GM23338 (cell line): ENCODE data around the gene CCDC194. TPM values are rescaled to one million over a fixed set of nuclear protein-coding genes. Genes with fewer than 3 reads are reported as not detected.

ENCODE experiments used
- ATAC-seq: fragments of 200-7000 bp; cut with Tn5 transposase; 3 replicates; pipeline ENCODE4 v1.9.1; 2020
- DNase-seq: peaks from one replicate; pipeline ENCODE4 v3.0.0-alpha.2; 2015; ENCODE audit warnings: low spot score
- H2AFZ ChIP-seq: fragments of 200-600 bp; sonication (generic); 2 replicates; pipeline ENCODE4 v1.8.0; 2016; ENCODE audit warnings: antibody characterized with exemption, mild to moderate bottlenecking, moderate library complexity
- H3F3A ChIP-seq: fragments of 200-600 bp; sonication (generic); replicated peaks from 2 replicates; pipeline ENCODE4 v1.8.0; 2017; ENCODE audit warnings: antibody characterized with exemption, mixed run types, low read depth
- H3K27ac ChIP-seq: fragments of 200-600 bp; sonication (generic); 2 replicates; pipeline ENCODE4 v1.6.1; 2016; ENCODE audit warnings: low read depth
- H3K27me3 ChIP-seq: fragments of 200-600 bp; sonication (generic); 2 replicates; pipeline ENCODE4 v1.8.0; 2016; ENCODE audit warnings: mild to moderate bottlenecking, mixed run types, moderate library complexity; ENCODE audit not compliant: insufficient read depth
- H3K36me3 ChIP-seq: fragments of 200-600 bp; sonication (generic); 2 replicates; pipeline ENCODE4 v1.8.0; 2016; ENCODE audit warnings: mild to moderate bottlenecking; ENCODE audit not compliant: insufficient read depth
- H3K4me1 ChIP-seq: fragments of 200-600 bp; sonication (generic); 2 replicates; pipeline ENCODE4 v1.8.0; 2016; ENCODE audit warnings: mild to moderate bottlenecking, moderate library complexity; ENCODE audit not compliant: insufficient read depth
- H3K4me2 ChIP-seq: fragments of 200-600 bp; sonication (generic); 2 replicates; pipeline ENCODE4 v1.7.1; 2017; ENCODE audit warnings: mixed run types
- H3K4me3 ChIP-seq: fragments of 200-600 bp; sonication (generic); 2 replicates; pipeline ENCODE4 v1.6.1; 2016; ENCODE audit warnings: mixed run types
- H3K79me2 ChIP-seq: fragments of 200-600 bp; sonication (generic); replicated peaks from 2 replicates; pipeline ENCODE4 v1.8.0; 2017; ENCODE audit warnings: mild to moderate bottlenecking; ENCODE audit not compliant: insufficient read depth
- H3K9me2 ChIP-seq: fragments of 200-600 bp; sonication (generic); 2 replicates; pipeline ENCODE4 v1.8.0; 2017; ENCODE audit not compliant: insufficient read depth
- H4K20me1 ChIP-seq: fragments of 200-600 bp; sonication (generic); replicated peaks from 2 replicates; pipeline ENCODE4 v1.8.0; 2017; ENCODE audit warnings: mild to moderate bottlenecking; ENCODE audit not compliant: insufficient read depth
- H3K27ac Mint-ChIP-seq: 2 replicates; pipeline ENCODE4 v1.8.0; 2020; ENCODE audit warnings: inconsistent platforms, mild to moderate bottlenecking, moderate library complexity, mixed read lengths
- H3K27me3 Mint-ChIP-seq: 3 replicates; pipeline ENCODE4 v1.8.0; 2022; ENCODE audit warnings: low read depth, mild to moderate bottlenecking, moderate library complexity, mixed read lengths, inconsistent platforms; ENCODE audit not compliant: insufficient read depth, poor library complexity
- H3K36me3 Mint-ChIP-seq: 3 replicates; pipeline ENCODE4 v1.8.0; 2021; ENCODE audit warnings: low read depth, mild to moderate bottlenecking, inconsistent platforms, moderate library complexity, mixed read lengths
- H3K4me1 Mint-ChIP-seq: 3 replicates; pipeline ENCODE4 v1.8.0; 2020; ENCODE audit warnings: mild to moderate bottlenecking, inconsistent platforms, mixed read lengths
- H3K4me3 Mint-ChIP-seq: 3 replicates; pipeline ENCODE4 v1.8.0; 2021; ENCODE audit warnings: moderate library complexity, mild to moderate bottlenecking, inconsistent platforms, mixed read lengths
- H3K9me3 Mint-ChIP-seq: 3 replicates; pipeline ENCODE4 v1.8.0; 2020; ENCODE audit warnings: moderate library complexity, mild to moderate bottlenecking, inconsistent platforms, mixed read lengths
- CREB1 ChIP-seq: fragments of 250-450 bp; sonication (Bioruptor Pico); IDR thresholded peaks from 2 replicates; pipeline ENCODE4 v1.5.0; 2020; ENCODE audit warnings: low read depth, mild to moderate bottlenecking, moderate library complexity
- EZH2phosphoT487 ChIP-seq: fragments of 200-600 bp; sonication (generic); IDR thresholded peaks from one replicate; pipeline ENCODE4 v1.8.1; 2018; ENCODE audit warnings: antibody characterized with exemption; ENCODE audit not compliant: unreplicated experiment
- POLR2AphosphoS5 ChIP-seq: IDR thresholded peaks from 2 replicates; pipeline ENCODE4 v1.6.1; 2016; ENCODE audit warnings: antibody characterized with exemption, low read depth
- ZNF462 ChIP-seq: fragments of 250-450 bp; sonication (Bioruptor Pico); IDR thresholded peaks from 2 replicates; pipeline ENCODE4 v1.5.0; 2020; ENCODE audit warnings: mild to moderate bottlenecking, moderate library complexity
- polyA plus RNA-seq: library from polyadenylated mRNA; unstranded; fragments of >200 nt; fragmentation: Nextera tagmentation; extraction: Ambion mirVana; gene quantifications from 2 replicates; pipeline ENCODE4 v1.2.1, GENCODE V29; 2016
- total RNA-seq: library from RNA; depleted of rRNA; stranded (reverse); fragments of >200 nt; shearing (Covaris generic); gene quantifications from 2 replicates; pipeline ENCODE4 v1.2.3, GENCODE V29; 2014
- TF ChIP-seq, protein P1 (sequence below), 2 experiments: fragments of 200-600 bp in 1 of 2; sonication (generic) in 1 of 2; conservative IDR thresholded peaks; 2 replicates each; pipeline versions ENCODE4 v1.5.1 to v1.6.1; 2016 to 2017; ENCODE audit warnings: antibody characterized with exemption in 2 of 2, low read depth in 2 of 2, mild to moderate bottlenecking in 2 of 2, moderate library complexity in 1 of 2

The CCDC194 gene
- total and polyA plus RNA-seq, 2 experiments from 2014 or later: 0.49 TPM; not detected in 1

GRCh38 chr19:17424743-17425365, 30.9 kb upstream of the CCDC194 start:
- peak overlapping the region; percentile 85 for H3K4me2 ChIP-seq
- peak; percentile 90 for ATAC-seq
- no peaks in the 10 kb centered on the region for H3K9me3 Mint-ChIP-seq
- H3K9me2 ChIP-seq: no peaks in the 10 kb centered on the region
- DNase-seq: peak; percentile 94
- peak overlapping the region; percentile 60; the same call in 1 of the 2 replicates for H3K27ac Mint-ChIP-seq
- TF ChIP-seq POLR2AphosphoS5 (peak; percentile 35; the same call in 1 of the 2 replicates), ZNF462 (CRISPR knock-in tag) (no peak), EZH2phosphoT487 (no peak), CREB1 (CRISPR knock-in tag) (peak; percentile 60)
- TF ChIP-seq, protein P1, sequence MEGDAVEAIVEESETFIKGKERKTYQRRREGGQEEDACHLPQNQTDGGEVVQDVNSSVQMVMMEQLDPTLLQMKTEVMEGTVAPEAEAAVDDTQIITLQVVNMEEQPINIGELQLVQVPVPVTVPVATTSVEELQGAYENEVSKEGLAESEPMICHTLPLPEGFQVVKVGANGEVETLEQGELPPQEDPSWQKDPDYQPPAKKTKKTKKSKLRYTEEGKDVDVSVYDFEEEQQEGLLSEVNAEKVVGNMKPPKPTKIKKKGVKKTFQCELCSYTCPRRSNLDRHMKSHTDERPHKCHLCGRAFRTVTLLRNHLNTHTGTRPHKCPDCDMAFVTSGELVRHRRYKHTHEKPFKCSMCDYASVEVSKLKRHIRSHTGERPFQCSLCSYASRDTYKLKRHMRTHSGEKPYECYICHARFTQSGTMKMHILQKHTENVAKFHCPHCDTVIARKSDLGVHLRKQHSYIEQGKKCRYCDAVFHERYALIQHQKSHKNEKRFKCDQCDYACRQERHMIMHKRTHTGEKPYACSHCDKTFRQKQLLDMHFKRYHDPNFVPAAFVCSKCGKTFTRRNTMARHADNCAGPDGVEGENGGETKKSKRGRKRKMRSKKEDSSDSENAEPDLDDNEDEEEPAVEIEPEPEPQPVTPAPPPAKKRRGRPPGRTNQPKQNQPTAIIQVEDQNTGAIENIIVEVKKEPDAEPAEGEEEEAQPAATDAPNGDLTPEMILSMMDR (conservative IDR thresholded peaks at IDR 0.05; ENCODE audit: low read depth in 2 of 2): peak; percentile 73 to 87
- H4K20me1 ChIP-seq: no peaks in the 10 kb centered on the region
- H3K79me2 ChIP-seq: no peaks in the 10 kb centered on the region
- peaks cover 5% of the 10 kb centered on the region for H3K27me3 Mint-ChIP-seq
- peak overlapping the region; percentile 67 for H3K4me3 ChIP-seq
- H2AFZ ChIP-seq: peak overlapping the region; percentile 72; the same call in 1 of the 2 replicates
- H3K4me1 ChIP-seq: peaks cover 14% of the 10 kb centered on the region; the same call in 1 of the 2 replicates
- no peaks in the 10 kb centered on the region; the same call in 1 of the 3 replicates for H3K36me3 Mint-ChIP-seq
- H3F3A ChIP-seq: 0 out of 2 replicates have a peak, but pooled peaks cover 4% of the 10 kb centered on the region
- no peak overlapping the region for H3K27ac ChIP-seq
- peak overlapping the region; percentile 73 for H3K4me3 Mint-ChIP-seq
- no peaks in the 10 kb centered on the region for H3K27me3 ChIP-seq
- no peaks in the 10 kb centered on the region for H3K36me3 ChIP-seq
- peaks cover 13% of the 10 kb centered on the region for H3K4me1 Mint-ChIP-seq
